Stimulated activated CD8-positive, alpha-beta memory T cell treated with anti-CD3 and anti-CD28 coated beads, Interleukin-2, amount 100 ng/mL, for 48 hours (primary cell): Measurements from ENCODE around the gene ZDHHC7.
"Not testable (repeated sequence)": the region's sequence is repeated elsewhere in the genome, so short reads cannot be mapped to it uniquely, and the experiment has no call there.

ENCODE experiments used
- DNase-seq, 2 donors: peaks; one replicate each; pipeline ENCODE4 v3.0.0-alpha.2; 2020; ENCODE audit warnings: low read depth in 2 of 2

The ZDHHC7 gene

GRCh38 chr16:85010931-85011845, at the start of gene ZDHHC7:
ZDHHC7 (minus strand) TSS chr16:85011535; CDS start chr16:84990618, 20,917 bp downstream.
- peak; percentile 80 to 83 for DNase-seq

GRCh38 chr16:85058909-85059308, 47.6 kb upstream of the ZDHHC7 start:
- no peak for DNase-seq

GRCh38 chr16:85057948-85058347, 46.6 kb upstream of the ZDHHC7 start:
- no peak for DNase-seq

- no peak for DNase-seq
Observed at GRCh38 chr16:85057212-85057889, 46.0 kb upstream of the ZDHHC7 start.

GRCh38 chr16:85056211-85056748, 44.9 kb upstream of the ZDHHC7 start:
- no peak for DNase-seq

GRCh38 chr16:85055493-85056210, 44.3 kb upstream of the ZDHHC7 start:
- peak; percentile 34 to 59 for DNase-seq

GRCh38 chr16:85054948-85055492, 43.7 kb upstream of the ZDHHC7 start:
- no peak for DNase-seq

- not testable (repeated sequence) for DNase-seq
Observed at GRCh38 chr16:85054321-85054720, 43.0 kb upstream of the ZDHHC7 start.

- no peak for DNase-seq
Observed at GRCh38 chr16:85052536-85052935, 41.2 kb upstream of the ZDHHC7 start.

GRCh38 chr16:85051683-85052082, 40.3 kb upstream of the ZDHHC7 start:
- no peak for DNase-seq

GRCh38 chr16:85051067-85051581, 39.8 kb upstream of the ZDHHC7 start:
- no peak for DNase-seq

- DNase-seq = no peak
Observed at GRCh38 chr16:85049706-85050305, 38.5 kb upstream of the ZDHHC7 start.

- DNase-seq = no peak
Observed at GRCh38 chr16:85048921-85049562, 37.7 kb upstream of the ZDHHC7 start.

- no peak for DNase-seq
Observed at GRCh38 chr16:85047867-85048455, 36.6 kb upstream of the ZDHHC7 start.

GRCh38 chr16:85046931-85047866, 35.9 kb upstream of the ZDHHC7 start:
- DNase-seq = no peak

- no peak for DNase-seq
Observed at GRCh38 chr16:85046472-85046916, 35.2 kb upstream of the ZDHHC7 start.

- DNase-seq = no peak
Observed at GRCh38 chr16:85045641-85046471, 34.5 kb upstream of the ZDHHC7 start.

- no peak for DNase-seq
Observed at GRCh38 chr16:85045077-85045476, 33.7 kb upstream of the ZDHHC7 start.
